Activated naive CD8-positive, alpha-beta T cell treated with anti-CD3 and anti-CD28 coated beads, Interleukin-2, amount 10 ng/mL, durations not matched to agents 7 days and 5 days (primary cell): Measurements from ENCODE around the gene PRDM16. TPM values are rescaled to one million over a fixed set of nuclear protein-coding genes. Genes with fewer than 3 reads are reported as not detected.

Source experiments
- ATAC-seq: fragments of 150-1000 bp; cut with Tn5 transposase; one replicate; pipeline ENCODE4 v1.10.0; 2021; ENCODE audit warnings: low read depth, moderate library complexity
- POLR2A ChIA-PET: fragments of 350-600 bp; sonication (Branson Sonifier 250); formaldehyde crosslinking; loops from one replicate; lab custom pipeline; 2021; ENCODE audit warnings: antibody characterized with exemption; lab: Charles Lee
- DNase-seq: peaks from one replicate; pipeline ENCODE4 v3.0.0; 2021
- H3K27ac Mint-ChIP-seq: one replicate; pipeline ENCODE4 v1.8.0; 2022; ENCODE audit warnings: mild to moderate bottlenecking, mixed read lengths
- H3K27me3 Mint-ChIP-seq: one replicate; pipeline ENCODE4 v1.8.0; 2022; ENCODE audit warnings: mild to moderate bottlenecking, moderate library complexity, mixed read lengths
- H3K36me3 Mint-ChIP-seq: one replicate; pipeline ENCODE4 v1.8.0; 2021; ENCODE audit warnings: mild to moderate bottlenecking, mixed read lengths
- H3K4me1 Mint-ChIP-seq: one replicate; pipeline ENCODE4 v1.8.0; 2021; ENCODE audit warnings: mixed read lengths
- H3K4me3 Mint-ChIP-seq: one replicate; pipeline ENCODE4 v1.8.0; 2022; ENCODE audit warnings: mild to moderate bottlenecking, moderate library complexity, mixed read lengths
- H3K9me3 Mint-ChIP-seq: one replicate; pipeline ENCODE4 v1.8.0; 2021; ENCODE audit warnings: mixed read lengths
- total RNA-seq, 2 experiments: library from RNA; stranded (reverse); gene quantifications; one replicate each; pipeline ENCODE4 v1.2.3, GENCODE V29; 2021

PRDM16 gene
- total RNA-seq, 2 experiments from 2014 or later, result not detected

GRCh38 chr1:3036447-3037280, 32.3 kb upstream of the PRDM16 start:
- no peaks in the 10 kb centered on the region for H3K36me3 Mint-ChIP-seq
- H3K27ac Mint-ChIP-seq, result no peak overlapping the region
- peaks cover 9% of the 10 kb centered on the region for H3K4me1 Mint-ChIP-seq

DNA sequence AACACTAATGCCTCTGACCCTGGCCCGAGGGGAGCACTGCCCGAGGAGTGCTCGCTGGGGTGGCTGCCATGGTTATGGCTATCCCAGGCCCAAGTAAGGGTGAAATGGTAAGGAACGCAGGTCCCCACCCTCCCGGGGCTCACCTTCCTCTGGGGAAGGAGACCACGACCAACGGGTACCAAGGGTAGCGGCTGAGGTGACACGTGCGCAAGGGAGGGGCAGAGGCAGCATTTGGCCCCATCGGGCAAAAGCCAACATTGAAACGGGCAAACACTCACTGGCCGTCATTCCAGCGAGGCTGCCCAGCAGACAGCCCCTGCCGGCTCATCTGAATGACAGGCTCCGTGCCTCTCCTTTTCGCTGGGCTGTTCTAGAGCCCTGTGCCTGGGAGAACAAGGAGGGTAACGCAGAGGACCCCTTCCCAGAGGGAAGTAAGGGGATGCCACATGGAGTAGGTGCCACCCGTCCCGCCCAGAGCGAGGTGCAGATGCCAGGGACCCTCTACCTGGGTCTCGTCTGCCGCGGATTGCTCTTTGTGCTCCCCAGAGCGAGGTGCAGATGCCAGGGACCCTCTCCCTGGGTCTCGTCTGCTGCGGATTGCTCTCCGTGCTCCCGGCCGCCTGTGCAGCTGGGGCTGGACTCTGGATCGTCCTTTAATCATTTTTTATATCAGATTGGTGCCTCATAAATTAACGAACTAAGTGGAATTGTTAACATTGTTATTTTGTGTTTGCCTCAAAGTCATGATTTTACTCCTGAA, 31.5 kb upstream of the PRDM16 start:
- Mint-ChIP-seq H3K4me3 (no peak overlapping the region), H3K27ac (no peak overlapping the region), H3K36me3 (no peaks in the 10 kb centered on the region), H3K9me3 (no peaks in the 10 kb centered on the region), H3K4me1 (peaks cover 9% of the 10 kb centered on the region), H3K27me3 (no peaks in the 10 kb centered on the region)
- DNase-seq (no peak), ATAC-seq (no peak)
- POLR2A ChIA-PET, result no interaction called here

More at GRCh38 chr1:3036447-3037280, 32.3 kb upstream of the PRDM16 start:
- Mint-ChIP-seq H3K27me3 (no peaks in the 10 kb centered on the region), H3K9me3 (no peaks in the 10 kb centered on the region), H3K4me3 (no peak overlapping the region)
- POLR2A ChIA-PET, result no interaction called here
- ATAC-seq, result no peak
- no peak for DNase-seq

DNA sequence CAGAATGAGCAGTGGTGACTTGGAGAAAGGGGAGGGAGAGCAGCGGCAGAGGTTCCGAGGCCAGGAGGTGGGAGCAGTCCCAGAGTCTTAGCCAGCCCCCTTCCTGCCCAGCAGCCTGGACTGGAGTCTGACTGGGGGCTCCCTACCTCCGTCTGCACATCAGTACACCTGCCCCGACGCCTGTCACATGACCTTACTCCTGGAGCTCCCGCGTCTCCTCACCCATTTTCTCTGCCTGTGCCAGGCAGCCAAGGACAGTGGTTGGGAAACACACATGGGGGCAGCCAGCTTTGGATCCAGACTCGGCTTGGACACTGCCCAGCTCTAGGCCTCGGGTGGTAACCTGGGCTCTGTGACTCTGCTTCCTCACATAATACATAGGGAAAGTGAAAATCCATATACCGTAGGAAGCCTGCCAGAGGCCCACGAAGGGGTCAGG, 30.9 kb upstream of the PRDM16 start:
- Mint-ChIP-seq H3K4me1 (peaks cover 4% of the 10 kb centered on the region), H3K27ac (no peak overlapping the region), H3K4me3 (no peak overlapping the region), H3K27me3 (no peaks in the 10 kb centered on the region), H3K9me3 (no peaks in the 10 kb centered on the region), H3K36me3 (no peaks in the 10 kb centered on the region)
- POLR2A ChIA-PET, result no interaction called here
- no peak for ATAC-seq
- no peak for DNase-seq

DNA sequence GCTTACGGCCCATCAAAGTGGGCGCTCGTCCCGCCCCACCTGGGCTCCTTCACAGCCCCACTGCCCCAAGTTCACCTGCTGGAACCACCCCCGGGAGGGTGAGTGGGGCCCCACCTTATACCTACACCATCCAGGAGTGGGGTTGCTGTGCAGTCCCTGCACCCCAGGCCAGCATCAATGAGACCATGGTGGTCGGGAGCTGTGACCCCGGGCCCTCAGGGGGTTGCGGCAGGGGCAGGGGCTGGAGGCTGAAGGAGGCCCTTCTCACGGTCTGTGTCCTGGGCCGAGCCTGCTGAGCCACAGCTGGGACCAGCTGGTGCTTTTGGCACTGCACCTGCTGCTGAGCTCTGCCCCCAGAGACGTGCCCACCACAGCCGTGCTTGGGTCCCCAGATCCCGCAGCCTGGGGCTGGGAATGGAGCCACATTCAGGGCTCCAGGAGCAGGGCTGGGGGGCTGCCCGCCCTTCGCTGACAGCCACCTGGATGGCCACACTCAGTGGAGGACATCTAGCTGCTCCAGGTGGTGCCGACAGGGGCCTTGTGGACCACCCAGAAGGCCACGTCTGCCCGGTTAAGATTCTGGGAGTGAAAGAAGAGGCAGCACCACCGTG, 30.3 kb upstream of the PRDM16 start:
- POLR2A ChIA-PET, result no interaction called here
- ATAC-seq (no peak), DNase-seq (no peak)
- Mint-ChIP-seq H3K4me1 (peaks cover under 1% of the 10 kb centered on the region), H3K27ac (no peak overlapping the region), H3K9me3 (no peaks in the 10 kb centered on the region), H3K4me3 (no peak overlapping the region), H3K36me3 (no peaks in the 10 kb centered on the region), H3K27me3 (no peaks in the 10 kb centered on the region)

DNA sequence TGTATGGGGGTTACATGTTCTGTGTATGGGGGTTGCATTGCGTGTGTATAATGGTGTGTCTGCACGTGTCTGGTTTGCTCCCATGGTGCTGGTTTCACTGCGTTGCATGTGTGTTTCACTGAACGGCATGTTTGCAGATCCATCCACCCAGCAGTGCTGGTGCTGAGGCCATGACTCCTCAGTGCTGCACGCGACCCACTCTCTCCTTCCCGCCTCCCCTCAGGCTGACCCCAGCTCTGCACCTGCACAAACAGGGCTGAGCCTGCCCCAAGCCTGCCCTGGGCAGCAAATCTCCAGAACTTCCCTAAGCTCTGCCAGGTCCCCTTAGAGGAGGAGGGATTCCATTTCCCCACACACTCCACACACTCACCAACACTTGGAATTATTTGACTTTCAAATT, 29.0 kb upstream of the PRDM16 start:
- H3K4me1 Mint-ChIP-seq, result no peaks in the 10 kb centered on the region
- DNase-seq, result no peak
- H3K9me3 Mint-ChIP-seq, result no peaks in the 10 kb centered on the region
- no peak for ATAC-seq
- H3K27me3 Mint-ChIP-seq, result no peaks in the 10 kb centered on the region
- no peak overlapping the region for H3K27ac Mint-ChIP-seq
- H3K36me3 Mint-ChIP-seq, result no peaks in the 10 kb centered on the region
- no peak overlapping the region for H3K4me3 Mint-ChIP-seq
- POLR2A ChIA-PET, result no interaction called here

DNA sequence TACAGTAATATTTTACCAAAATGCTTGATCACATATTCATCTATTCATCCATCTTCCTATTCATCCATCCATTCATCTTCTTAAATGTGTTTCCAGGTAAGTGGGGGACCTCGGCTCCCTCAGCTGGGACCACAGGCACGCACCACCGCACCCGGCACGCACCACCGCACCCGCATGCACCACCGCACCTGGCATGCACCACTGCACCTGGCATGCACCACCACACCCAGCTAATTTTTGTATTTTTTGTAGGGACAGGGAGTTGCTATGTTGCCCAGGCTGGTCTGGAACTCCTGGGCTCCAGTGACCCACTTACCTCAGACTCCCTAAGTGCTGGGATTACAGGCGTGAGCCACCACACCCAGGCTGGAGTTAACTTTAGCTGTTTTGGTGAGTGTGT, 26.5 kb upstream of the PRDM16 start:
- POLR2A ChIA-PET, result no interaction called here
- H3K4me3 Mint-ChIP-seq, result no peak overlapping the region
- ATAC-seq, result no peak
- H3K36me3 Mint-ChIP-seq, result no peaks in the 10 kb centered on the region
- H3K9me3 Mint-ChIP-seq, result no peaks in the 10 kb centered on the region
- DNase-seq, result no peak
- H3K27ac Mint-ChIP-seq, result no peak overlapping the region
- no peaks in the 10 kb centered on the region for H3K4me1 Mint-ChIP-seq
- H3K27me3 Mint-ChIP-seq, result peaks cover 13% of the 10 kb centered on the region

- no peaks in the 10 kb centered on the region for H3K36me3 Mint-ChIP-seq
- POLR2A ChIA-PET, result no interaction called here
- H3K27me3 Mint-ChIP-seq, result peaks cover 16% of the 10 kb centered on the region
- H3K9me3 Mint-ChIP-seq, result peaks cover 4% of the 10 kb centered on the region
- DNase-seq (no peak), ATAC-seq (no peak)
- H3K27ac Mint-ChIP-seq, result no peak overlapping the region
- H3K4me1 Mint-ChIP-seq, result peaks cover 1% of the 10 kb centered on the region
- no peak overlapping the region for H3K4me3 Mint-ChIP-seq
Observed at GRCh38 chr1:3049164-3049563, 19.8 kb upstream of the PRDM16 start.

GRCh38 chr1:3049905-3050304, 19.1 kb upstream of the PRDM16 start:
- peaks cover 4% of the 10 kb centered on the region for H3K9me3 Mint-ChIP-seq
- POLR2A ChIA-PET, result no interaction called here
- H3K27me3 Mint-ChIP-seq, result peaks cover 16% of the 10 kb centered on the region
- DNase-seq (no peak), ATAC-seq (no peak)
- no peak overlapping the region for H3K4me3 Mint-ChIP-seq
- H3K4me1 Mint-ChIP-seq, result peaks cover 1% of the 10 kb centered on the region
- no peaks in the 10 kb centered on the region for H3K36me3 Mint-ChIP-seq
- H3K27ac Mint-ChIP-seq, result no peak overlapping the region

- H3K4me1 Mint-ChIP-seq, result peaks cover 1% of the 10 kb centered on the region
- H3K27ac Mint-ChIP-seq, result no peak overlapping the region
- no peak for DNase-seq
- peaks cover 4% of the 10 kb centered on the region for H3K9me3 Mint-ChIP-seq
- H3K36me3 Mint-ChIP-seq, result no peaks in the 10 kb centered on the region
- POLR2A ChIA-PET, result no interaction called here
- H3K27me3 Mint-ChIP-seq, result peaks cover 16% of the 10 kb centered on the region
- no peak overlapping the region for H3K4me3 Mint-ChIP-seq
- ATAC-seq, result no peak
Observed at GRCh38 chr1:3050603-3051002, 18.4 kb upstream of the PRDM16 start.

- Mint-ChIP-seq H3K27me3 (peaks cover 14% of the 10 kb centered on the region), H3K27ac (no peak overlapping the region), H3K4me3 (no peak overlapping the region), H3K36me3 (no peaks in the 10 kb centered on the region), H3K4me1 (peaks cover 1% of the 10 kb centered on the region), H3K9me3 (peaks cover 4% of the 10 kb centered on the region)
- POLR2A ChIA-PET, result no interaction called here
- no peak for ATAC-seq
- no peak for DNase-seq
Observed at GRCh38 chr1:3051270-3052268, 17.4 kb upstream of the PRDM16 start.

DNA sequence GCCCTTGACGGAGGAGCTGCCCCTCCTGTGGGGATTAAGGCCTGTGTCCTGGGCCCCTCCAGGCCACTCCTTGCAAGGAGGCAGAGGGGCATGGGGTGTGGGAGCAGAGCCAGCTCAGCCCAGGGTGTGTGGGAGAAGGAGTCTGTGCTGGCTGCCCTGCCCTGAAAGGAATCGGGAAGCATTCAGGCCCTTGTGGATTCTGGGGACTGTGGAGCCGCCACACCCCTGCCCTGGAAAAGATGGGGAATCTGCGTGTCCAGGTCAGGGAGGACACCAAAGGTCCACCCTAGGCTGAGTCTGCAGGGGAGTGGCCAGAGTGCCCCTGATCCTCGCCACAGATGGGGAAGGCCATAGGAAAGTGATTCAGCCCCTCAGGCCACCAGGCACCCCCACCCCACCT, 16.5 kb upstream of the PRDM16 start:
- peaks cover 1% of the 10 kb centered on the region for H3K4me1 Mint-ChIP-seq
- no peak overlapping the region for H3K4me3 Mint-ChIP-seq
- POLR2A ChIA-PET, result no interaction called here
- H3K36me3 Mint-ChIP-seq, result no peaks in the 10 kb centered on the region
- H3K27me3 Mint-ChIP-seq, result peaks cover 10% of the 10 kb centered on the region
- DNase-seq (no peak), ATAC-seq (no peak)
- no peak overlapping the region for H3K27ac Mint-ChIP-seq
- H3K9me3 Mint-ChIP-seq, result peaks cover 4% of the 10 kb centered on the region

GRCh38 chr1:3053366-3053980, 15.5 kb upstream of the PRDM16 start:
- peaks cover 1% of the 10 kb centered on the region for H3K4me1 Mint-ChIP-seq
- DNase-seq (no peak), ATAC-seq (no peak)
- H3K9me3 Mint-ChIP-seq, result peaks cover 4% of the 10 kb centered on the region
- H3K27ac Mint-ChIP-seq, result no peak overlapping the region
- no peaks in the 10 kb centered on the region for H3K36me3 Mint-ChIP-seq
- H3K4me3 Mint-ChIP-seq, result no peak overlapping the region
- POLR2A ChIA-PET, result no interaction called here
- peaks cover 12% of the 10 kb centered on the region for H3K27me3 Mint-ChIP-seq
